Spleen (tissue), 11 donors: ENCODE data around the gene SLC6A13. TPM values are rescaled to one million over a fixed set of nuclear protein-coding genes. Genes with fewer than 3 reads are reported as not detected.

ENCODE experiments used
- DNase-seq: peaks from one replicate; pipeline ENCODE4 v3.0.0-alpha.2; 2020
- H3K27ac ChIP-seq, 8 donors: fragments of 200-600 bp; sonication (generic) in 7 of 8; 1 replicate in 4 of 8; 2 replicates in 4 of 8; pipeline versions ENCODE4 v1.5.0 to v1.8.0; 2016 to 2021; ENCODE audit warnings: inconsistent platforms in 4 of 8, mild to moderate bottlenecking in 4 of 8, moderate library complexity in 1 of 8
- H3K27me3 ChIP-seq, 7 donors: fragments of 200-600 bp; sonication (generic) in 6 of 7; replicated peaks in 1 of 7; 1 replicate in 4 of 7; 2 replicates in 3 of 7; pipeline versions ENCODE4 v1.5.0 to v1.8.0; 2016 to 2021; ENCODE audit warnings: inconsistent platforms in 3 of 7, mild to moderate bottlenecking in 1 of 7
- H3K36me3 ChIP-seq, 6 donors: fragments of 200-600 bp; sonication (generic) in 5 of 6; 1 replicate in 4 of 6; 2 replicates in 2 of 6; pipeline versions ENCODE4 v1.5.0 to v1.8.0; 2016 to 2021; ENCODE audit warnings: inconsistent platforms in 2 of 6
- H3K4me1 ChIP-seq, 6 donors: fragments of 200-600 bp; sonication (generic) in 5 of 6; 1 replicate in 3 of 6; 2 replicates in 3 of 6; pipeline versions ENCODE4 v1.5.0 to v1.8.0; 2016 to 2021; ENCODE audit warnings: inconsistent platforms in 3 of 6
- H3K4me3 ChIP-seq, 8 donors: fragments of 200-600 bp; sonication (generic) in 7 of 8; 1 replicate in 4 of 8; 2 replicates in 4 of 8; pipeline versions ENCODE4 v1.5.0 to v1.8.0; 2016 to 2021; ENCODE audit warnings: inconsistent platforms in 4 of 8, mild to moderate bottlenecking in 4 of 8, moderate library complexity in 2 of 8
- H3K9me3 ChIP-seq, 8 donors: fragments of 200-600 bp; sonication (generic) in 7 of 8; 1 replicate in 4 of 8; 2 replicates in 4 of 8; pipeline versions ENCODE4 v1.5.0 to v1.8.0; 2016 to 2021; ENCODE audit warnings: inconsistent platforms in 4 of 8
- CTCF ChIP-seq, 11 experiments: fragments of 200-600 bp in 7 of 11; fragments of 450-650 bp in 4 of 11; sonication (generic) in 4 of 11; IDR thresholded peaks in 8 of 11; conservative IDR thresholded peaks in 3 of 11; 1 replicate in 7 of 11; 2 replicates in 4 of 11; pipeline versions ENCODE4 v1.4.0 to v1.8.0; 2016 to 2021; ENCODE audit warnings: antibody characterized with exemption in 11 of 11, inconsistent platforms in 4 of 11, mild to moderate bottlenecking in 1 of 11
- POLR2A ChIP-seq, 3 donors: fragments of 450-650 bp; IDR thresholded peaks; one replicate each; pipeline ENCODE4 v1.5.1; 2017; ENCODE audit warnings: antibody characterized with exemption in 3 of 3, mild to moderate bottlenecking in 1 of 3
- POLR2AphosphoS5 ChIP-seq, 3 donors: sonication (generic); formaldehyde crosslinking; IDR thresholded peaks; one replicate each; pipeline ENCODE4 v1.5.1; 2017; ENCODE audit warnings: antibody characterized with exemption in 3 of 3
- WGBS, 5 donors: extraction: QIAGEN DNeasy Blood & Tissue Kit in 3 of 5; methylation state at CpG; one replicate each; pipeline versions ENCODE4 v1.1.5 to v1.1.7; 2013 to 2018; 5-methylcytosine and 5-hydroxymethylcytosine counted together
- intact Hi-C: fragments of 100-400 bp; cut with DNase I; formaldehyde crosslinking; loops from one replicate; pipeline ENCODE4 v1.15.0; 2023; ENCODE audit warnings: low total_unique reads
- polyA plus RNA-seq, 3 donors: library from polyadenylated mRNA; stranded (reverse); fragments of 200-250 nt; gene quantifications; one replicate each; pipeline ENCODE4 v1.2.1, GENCODE V29; 2013
- total RNA-seq, 7 donors: library from RNA; depleted of rRNA in 3 of 7; stranded (reverse); fragments of >200 nt in 3 of 7; fragmentation: NEBNext Ultra II Directional in 4 of 7; extraction: Animal tissue kit (Norgen Biotek cat#: 25700) in 4 of 7; gene quantifications; one replicate each; pipeline versions ENCODE4 v1.1.0 to v1.2.1, GENCODE V29; 2016 to 2021
- donor health status: healthy with polysubstance abuse.
- donor health status: DM: no; HTN: no; CAD: no; lungs with moderate emphysema.
- donor health status: DM: no; HTN: no; CAD: no.
- donor health status: Bipolar disorder and iron deficiency.
- donor health status: healthy.
- donor health status: DM: no; HTN: no; CAD: no.
- donor health status: DM: yes; HTN: yes; CAD: no.

SLC6A13 gene
- total and polyA plus RNA-seq, 10 donors = 0.22 to 1.7 (median 0.30) TPM; not detected in 5

- no peak overlapping the region for H3K27ac ChIP-seq
- H3K4me1 ChIP-seq = peaks cover 0 to 19% (median 10%) of the 10 kb centered on the region in 6 donors
- H3K4me3 ChIP-seq = no peak overlapping the region
- peaks cover 0 to 65% (median 15%) of the 10 kb centered on the region in 7 donors for H3K27me3 ChIP-seq
- DNase-seq = no peak
- H3K36me3 ChIP-seq = no peaks in the 10 kb centered on the region
- no peaks in the 10 kb centered on the region for H3K9me3 ChIP-seq
- intact Hi-C loops = no loop called here
- WGBS, 5 donors = 80 to 86% (median 85%) methylated on average over 9 to 11 of the region's 11 CpGs
- no peak for TF ChIP-seq CTCF (IDR thresholded peaks at IDR 0.05 in 8 of 11, conservative IDR thresholded peaks at IDR 0.05 in 3 of 11)
- TF ChIP-seq POLR2A (IDR thresholded peaks at IDR 0.05) = no peak
- TF ChIP-seq POLR2AphosphoS5 (IDR thresholded peaks at IDR 0.05) = no peak
These were observed 76.5 kb downstream of the SLC6A13 start for GRCh38 chr12:186006-186625.

- H3K4me3 ChIP-seq = no peak overlapping the region
- TF ChIP-seq POLR2AphosphoS5 (IDR thresholded peaks at IDR 0.05) (no peak), POLR2A (IDR thresholded peaks at IDR 0.05) (no peak), CTCF (IDR thresholded peaks at IDR 0.05 in 8 of 11, conservative IDR thresholded peaks at IDR 0.05 in 3 of 11) (no peak)
- 59 to 79% (median 70%) methylated on average over 8 of the region's 8 CpGs for WGBS, 5 donors
- H3K27me3 ChIP-seq = peaks cover 0 to 63% (median 15%) of the 10 kb centered on the region in 7 donors
- no peak overlapping the region for H3K27ac ChIP-seq
- no peak for DNase-seq
- intact Hi-C loops = no loop called here
- peaks cover 0 to 25% (median 13%) of the 10 kb centered on the region in 6 donors for H3K4me1 ChIP-seq
- no peaks in the 10 kb centered on the region for H3K36me3 ChIP-seq
- no peaks in the 10 kb centered on the region for H3K9me3 ChIP-seq
These were observed 77.1 kb downstream of the SLC6A13 start for GRCh38 chr12:185576-185955.

GRCh38 chr12:184811-185575 is 77.6 kb downstream of the SLC6A13 start:
- DNase-seq = no peak
- no peaks in the 10 kb centered on the region for H3K36me3 ChIP-seq
- H3K27me3 ChIP-seq = peaks cover 0 to 57% (median 13%) of the 10 kb centered on the region in 7 donors
- TF ChIP-seq CTCF (IDR thresholded peaks at IDR 0.05 in 8 of 11, conservative IDR thresholded peaks at IDR 0.05 in 3 of 11) (no peak), POLR2A (IDR thresholded peaks at IDR 0.05) (no peak), POLR2AphosphoS5 (IDR thresholded peaks at IDR 0.05) (no peak)
- H3K4me3 ChIP-seq = no peak overlapping the region
- no peaks in the 10 kb centered on the region for H3K9me3 ChIP-seq
- no peak overlapping the region for H3K27ac ChIP-seq
- 32 to 54% (median 44%) methylated on average over 12 to 13 of the region's 13 CpGs for WGBS, 5 donors
- intact Hi-C loops = no loop called here
- H3K4me1 ChIP-seq = peaks cover 0 to 30% (median 17%) of the 10 kb centered on the region in 6 donors

- Histone ChIP-seq H3K36me3 (no peaks in the 10 kb centered on the region), H3K9me3 (no peaks in the 10 kb centered on the region), H3K27me3 (peaks cover 0 to 49% (median 3%) of the 10 kb centered on the region in 7 donors), H3K4me1 (peaks cover 0 to 26% (median 8%) of the 10 kb centered on the region in 6 donors), H3K4me3 (no peak overlapping the region), H3K27ac (no peak overlapping the region)
- intact Hi-C loops = no loop called here
- WGBS, 5 donors = 61 to 78% (median 71%) methylated on average over 6 to 10 of the region's 10 CpGs
- DNase-seq = peak; percentile 58
- TF ChIP-seq POLR2AphosphoS5 (IDR thresholded peaks at IDR 0.05) (no peak), POLR2A (IDR thresholded peaks at IDR 0.05) (no peak), CTCF (IDR thresholded peaks at IDR 0.05 in 8 of 11, conservative IDR thresholded peaks at IDR 0.05 in 3 of 11) (no peak)
These were observed 80.2 kb downstream of the SLC6A13 start for GRCh38 chr12:182381-182892.
